Islet precursor cell (in vitro differentiated cells): ENCODE results near the gene IFT43.

Experiments
- DNase-seq: peaks from one replicate; pipeline ENCODE4 v3.0.0-alpha.2; 2018

IFT43 gene

GRCh38 chr14:76115010-76115422 lies 129.5 kb downstream of the IFT43 start:
- DNase-seq = no peak

- no peak for DNase-seq
These were observed 132.4 kb downstream of the IFT43 start for GRCh38 chr14:76117789-76118484.

GRCh38 chr14:76118594-76118993 lies 133.0 kb downstream of the IFT43 start:
- no peak for DNase-seq

GRCh38 chr14:76121089-76121748 lies 135.7 kb downstream of the IFT43 start:
- no peak for DNase-seq

GRCh38 chr14:76123426-76124225 lies 138.1 kb downstream of the IFT43 start:
- no peak for DNase-seq

GRCh38 chr14:76125511-76125910 lies 139.9 kb downstream of the IFT43 start:
- no peak for DNase-seq

- no peak for DNase-seq
These were observed 140.5 kb downstream of the IFT43 start for GRCh38 chr14:76126076-76126475.

- DNase-seq = no peak
These were observed 144.5 kb downstream of the IFT43 start for GRCh38 chr14:76129851-76130576.

GRCh38 chr14:76131071-76131965 lies 145.8 kb downstream of the IFT43 start:
- peak; percentile 57 for DNase-seq

GRCh38 chr14:76133103-76133502 lies 147.5 kb downstream of the IFT43 start:
- peak; percentile 67 for DNase-seq
